HG03342 (cell line): ENCODE results near the gene CYP19A1.

Source experiments
- ATAC-seq: cut with Tn5 transposase; IDR thresholded peaks from one replicate; pipeline ENCODE4 v1.9.1; 2021; ENCODE audit warnings: mild to moderate bottlenecking, moderate library complexity; ENCODE audit not compliant: unreplicated experiment

CYP19A1 gene

GRCh38 chr15:51338496-51338895 lies at the start of gene CYP19A1:
TSS of gene CYP19A1 (minus strand) at chr15:51338596. CDS start at chr15:51242912, 95,684 bp downstream.
- no peak for ATAC-seq

- ATAC-seq, result no peak
Measured at GRCh38 chr15:51387699-51388041, 49.3 kb upstream of the CYP19A1 start.

- ATAC-seq, result no peak
Measured at GRCh38 chr15:51386960-51387698, 48.7 kb upstream of the CYP19A1 start.

- no peak for ATAC-seq
Measured at GRCh38 chr15:51386486-51386885, 48.1 kb upstream of the CYP19A1 start.

GRCh38 chr15:51386029-51386428 lies 47.6 kb upstream of the CYP19A1 start:
- ATAC-seq, result no peak

- ATAC-seq, result no peak
Measured at GRCh38 chr15:51382787-51383186, 44.4 kb upstream of the CYP19A1 start.

- ATAC-seq, result peak; percentile 74
Measured at GRCh38 chr15:51380999-51381806, 42.8 kb upstream of the CYP19A1 start.

- no peak for ATAC-seq
Measured at GRCh38 chr15:51379390-51379789, 41.0 kb upstream of the CYP19A1 start.

GRCh38 chr15:51378406-51378805 lies 40.0 kb upstream of the CYP19A1 start:
- no peak for ATAC-seq

- ATAC-seq, result no peak
Measured at GRCh38 chr15:51377038-51377786, 38.8 kb upstream of the CYP19A1 start.

GRCh38 chr15:51375966-51376640 lies 37.7 kb upstream of the CYP19A1 start:
- ATAC-seq, result no peak

GRCh38 chr15:51374131-51374530 lies 35.7 kb upstream of the CYP19A1 start:
- no peak for ATAC-seq

GRCh38 chr15:51371266-51371665 lies 32.9 kb upstream of the CYP19A1 start:
- ATAC-seq, result no peak

GRCh38 chr15:51369451-51369761 lies 31.0 kb upstream of the CYP19A1 start:
- no peak for ATAC-seq

GRCh38 chr15:51368751-51369450 lies 30.5 kb upstream of the CYP19A1 start:
- ATAC-seq, result no peak

- no peak for ATAC-seq
Measured at GRCh38 chr15:51368307-51368706, 29.9 kb upstream of the CYP19A1 start.

- ATAC-seq, result no peak
Measured at GRCh38 chr15:51367322-51367976, 29.1 kb upstream of the CYP19A1 start.

- ATAC-seq, result no peak
Measured at GRCh38 chr15:51366920-51367319, 28.5 kb upstream of the CYP19A1 start.

- no peak for ATAC-seq
Measured at GRCh38 chr15:51366071-51366470, 27.7 kb upstream of the CYP19A1 start.

GRCh38 chr15:51365417-51365816 lies 27.0 kb upstream of the CYP19A1 start:
- ATAC-seq, result no peak
